GM13977 (cell line): ENCODE measurements around the gene C1orf216.
A peak's percentile ranks its signal among the peaks of the same experiment; 100 is the strongest.
"Not testable (repeated sequence)": the region's sequence is repeated elsewhere in the genome, so short reads cannot be mapped to it uniquely, and the experiment has no call there.

Experiments used
- DNase-seq: peaks from one replicate; pipeline ENCODE4 v3.0.0; 2012; ENCODE audit warnings: low spot score
- in situ Hi-C: fragments of 300-500 bp; cut with MboI; formaldehyde crosslinking; loops from one replicate; pipeline ENCODE4 v1.12.0; 2022; ENCODE audit warnings: low sequenced_read_pairs, low pct_unique_long_range_greater_than_20kb, mixed read lengths, inconsistent platforms; ENCODE audit not compliant: unreplicated experiment
- TF ChIP-seq, protein P1 (sequence below): IDR thresholded peaks from 2 replicates; pipeline ENCODE4 v1.5.1; 2012; ENCODE audit warnings: mild to moderate bottlenecking, control low read depth; ENCODE audit not compliant: insufficient read depth; ENCODE audit errors: extremely low read depth, missing control alignments

The C1orf216 gene

DNA sequence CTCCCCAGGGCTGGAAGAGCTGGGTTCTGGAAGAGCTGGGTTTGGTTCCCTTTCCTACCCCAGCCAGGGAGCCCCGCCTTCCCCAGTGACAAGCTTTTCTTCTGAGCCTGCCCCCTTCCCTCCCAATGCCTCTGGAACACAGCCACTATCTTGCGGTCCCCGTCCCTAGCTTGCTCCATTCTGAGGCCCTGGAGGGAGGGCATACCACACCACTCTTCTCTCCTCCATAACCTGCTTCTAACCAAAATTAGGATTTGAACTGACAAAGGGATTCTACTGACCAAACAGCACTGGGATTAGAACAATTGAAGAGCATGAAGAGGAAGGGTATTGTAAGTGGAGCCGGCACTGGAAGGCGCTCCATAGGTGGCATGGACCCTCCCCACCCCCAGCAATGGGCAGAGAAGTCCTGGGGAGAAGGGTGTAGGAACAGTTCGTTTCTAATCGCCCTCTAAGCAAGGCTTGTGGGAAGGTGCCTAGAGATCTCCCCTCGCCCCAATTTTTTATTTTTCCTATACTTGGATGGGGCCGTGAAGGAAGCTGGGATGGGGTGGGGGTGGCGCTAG lies 690 bp downstream of the C1orf216 start:
- in situ Hi-C loops, result loop anchor here (10.0 kb wide), 1 partner anchor 143 kb away; the partner anchor contains the start of gene TFAP2E
- DNase-seq, result no peak
- TF ChIP-seq, protein P1, sequence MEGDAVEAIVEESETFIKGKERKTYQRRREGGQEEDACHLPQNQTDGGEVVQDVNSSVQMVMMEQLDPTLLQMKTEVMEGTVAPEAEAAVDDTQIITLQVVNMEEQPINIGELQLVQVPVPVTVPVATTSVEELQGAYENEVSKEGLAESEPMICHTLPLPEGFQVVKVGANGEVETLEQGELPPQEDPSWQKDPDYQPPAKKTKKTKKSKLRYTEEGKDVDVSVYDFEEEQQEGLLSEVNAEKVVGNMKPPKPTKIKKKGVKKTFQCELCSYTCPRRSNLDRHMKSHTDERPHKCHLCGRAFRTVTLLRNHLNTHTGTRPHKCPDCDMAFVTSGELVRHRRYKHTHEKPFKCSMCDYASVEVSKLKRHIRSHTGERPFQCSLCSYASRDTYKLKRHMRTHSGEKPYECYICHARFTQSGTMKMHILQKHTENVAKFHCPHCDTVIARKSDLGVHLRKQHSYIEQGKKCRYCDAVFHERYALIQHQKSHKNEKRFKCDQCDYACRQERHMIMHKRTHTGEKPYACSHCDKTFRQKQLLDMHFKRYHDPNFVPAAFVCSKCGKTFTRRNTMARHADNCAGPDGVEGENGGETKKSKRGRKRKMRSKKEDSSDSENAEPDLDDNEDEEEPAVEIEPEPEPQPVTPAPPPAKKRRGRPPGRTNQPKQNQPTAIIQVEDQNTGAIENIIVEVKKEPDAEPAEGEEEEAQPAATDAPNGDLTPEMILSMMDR, result no peak

DNA sequence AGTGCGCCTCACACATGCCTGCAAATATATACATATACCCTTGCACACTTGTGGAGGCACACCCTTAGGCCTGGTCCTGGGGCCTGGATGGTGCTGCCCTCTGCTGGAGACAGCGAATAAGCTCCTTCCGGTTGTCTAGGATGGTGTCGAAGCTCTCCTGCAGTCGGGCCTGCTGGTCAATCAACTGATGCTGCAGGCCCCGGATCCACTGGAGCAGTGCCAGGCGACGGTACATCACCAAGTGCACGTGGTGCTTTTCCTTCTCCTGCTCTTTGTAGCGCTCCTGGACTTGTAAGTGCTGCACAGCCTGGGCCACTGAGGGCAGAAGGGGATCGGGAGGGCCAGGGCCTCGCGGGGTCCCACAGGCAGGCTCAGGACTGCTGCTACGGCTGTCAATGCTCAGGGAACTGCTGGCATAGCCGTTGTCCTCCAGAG lies 3.1 kb downstream of the C1orf216 start:
- TF ChIP-seq, protein P1, result peak; percentile 90
- peak; percentile 87 for DNase-seq
- in situ Hi-C loops, result loop anchor here (10.0 kb wide), 1 partner anchor 141 kb away; the partner anchor contains the start of gene TFAP2E

DNA sequence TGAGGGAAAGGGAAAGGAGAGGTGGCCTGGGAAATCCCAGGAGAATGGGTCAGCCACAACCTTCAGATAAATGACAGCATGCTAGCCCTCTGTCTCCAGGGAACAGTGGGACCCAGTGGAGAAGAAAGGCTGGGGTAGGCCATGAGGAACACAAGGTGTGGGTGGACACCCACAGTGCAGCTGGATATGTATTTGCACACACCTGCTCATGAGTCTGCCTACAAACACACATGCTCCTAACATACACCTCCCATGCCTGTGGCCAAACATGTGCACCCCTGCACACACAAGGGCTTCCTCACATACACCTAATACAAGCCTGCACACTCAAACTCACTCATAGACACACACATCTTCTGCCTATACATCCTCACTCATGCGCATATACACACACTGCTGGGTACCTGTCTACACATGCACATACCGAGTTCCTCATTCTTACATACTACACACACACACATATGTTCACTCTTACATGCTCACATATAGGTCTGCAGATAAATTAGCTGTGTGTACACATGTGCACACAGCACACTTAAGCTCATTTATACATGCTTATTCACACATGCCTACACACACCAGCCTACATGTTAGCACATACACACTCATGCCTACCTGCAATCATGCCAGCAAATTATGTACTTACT lies 3.6 kb downstream of the C1orf216 start:
- in situ Hi-C loops, result loop anchor here (10.0 kb wide), 1 partner anchor 140 kb away; the partner anchor contains the start of gene TFAP2E
- TF ChIP-seq, protein P1, result no peak
- no peak for DNase-seq

DNA sequence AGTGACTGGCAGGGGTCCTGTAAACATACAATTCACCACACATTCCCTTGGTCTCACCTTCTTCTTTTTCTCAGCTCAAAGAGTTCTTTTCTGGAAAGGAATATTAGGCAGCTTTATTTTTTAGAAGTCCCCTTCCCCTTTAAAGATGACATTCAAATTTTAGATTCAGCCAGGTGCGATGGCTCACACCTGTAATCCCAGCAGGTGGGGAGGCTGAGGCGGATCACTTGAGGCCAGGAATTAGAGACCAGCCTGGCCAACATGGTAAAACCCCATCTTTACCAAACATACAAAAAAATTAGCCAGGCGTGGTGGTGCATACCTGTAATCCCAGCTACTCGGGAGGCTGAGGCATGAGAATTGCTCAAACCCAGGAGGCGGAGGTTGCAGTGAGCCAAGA lies 7.6 kb downstream of the C1orf216 start:
- DNase-seq, result not testable (repeated sequence)
- in situ Hi-C loops, result loop anchor here (10.0 kb wide), 1 partner anchor 136 kb away; the partner anchor contains the start of gene TFAP2E

DNA sequence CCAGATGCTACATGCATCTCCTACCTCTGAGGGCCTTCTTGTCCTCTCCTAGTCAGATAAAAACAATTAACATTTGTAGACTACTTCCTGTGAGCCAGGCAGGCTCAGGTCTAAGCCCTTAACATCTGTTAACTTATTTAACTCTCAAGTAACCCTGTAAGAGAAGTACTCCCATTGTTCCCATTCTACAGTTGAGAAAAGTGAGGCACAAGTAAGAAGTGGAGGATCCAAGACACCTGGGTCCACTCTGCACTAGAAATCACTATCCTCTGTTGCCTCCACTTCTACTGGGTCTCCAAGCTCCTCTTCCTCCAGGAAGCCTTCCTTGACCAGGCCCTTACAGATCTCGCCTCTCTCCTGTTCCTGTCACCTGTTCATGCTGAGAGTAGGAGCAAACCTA lies 9.7 kb downstream of the C1orf216 start:
- no peak for DNase-seq
- TF ChIP-seq, protein P1, result no peak
- in situ Hi-C loops, result no loop called here

DNA sequence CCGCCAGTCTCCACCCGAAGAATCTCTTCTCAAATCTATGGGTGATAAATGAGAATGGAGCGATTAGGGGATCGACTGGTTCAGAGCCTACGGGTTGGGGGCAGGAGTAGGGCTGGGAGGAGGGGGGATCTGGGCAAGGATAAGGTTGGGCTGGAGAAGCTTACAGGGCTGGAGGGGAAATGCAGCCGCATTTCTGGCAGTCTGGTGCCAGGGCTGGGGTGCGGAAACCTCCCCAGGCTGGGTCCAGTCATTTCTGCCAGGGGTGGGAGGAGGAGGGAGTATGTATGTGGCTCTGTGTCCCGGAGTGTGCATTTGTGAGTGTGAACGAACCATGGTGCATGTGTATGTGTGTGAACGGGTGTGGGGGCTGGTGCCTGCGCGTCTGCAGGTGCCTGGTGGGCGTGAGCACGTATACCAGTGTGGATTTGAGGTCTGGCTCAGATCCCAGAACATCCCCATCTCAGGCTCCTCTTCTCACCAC lies 10.2 kb downstream of the C1orf216 start:
- TF ChIP-seq, protein P1, result no peak
- peak; percentile 38 for DNase-seq
- in situ Hi-C loops, result no loop called here
